WERI-Rb-1 (cell line): Measurements from ENCODE around the gene OASL.
"Not testable (repeated sequence)": the region's sequence is repeated elsewhere in the genome, so short reads cannot be mapped to it uniquely, and the experiment has no call there.

Experiments used
- DNase-seq: peaks from one replicate; pipeline ENCODE4 v3.0.0-alpha.2; 2020
- H3K27ac ChIP-seq: fragments of 250-450 bp; sonication (Bioruptor Pico); 2 replicates; pipeline ENCODE4 v1.5.1; 2020; ENCODE audit warnings: mild to moderate bottlenecking, moderate library complexity
- H3K27me3 ChIP-seq: fragments of 250-450 bp; sonication (Bioruptor Pico); 2 replicates; pipeline ENCODE4 v1.5.1; 2021; ENCODE audit warnings: mild to moderate bottlenecking, low read depth, moderate library complexity; ENCODE audit not compliant: insufficient read depth, severe bottlenecking
- H3K36me3 ChIP-seq: fragments of 250-450 bp; sonication (Bioruptor Pico); 2 replicates; pipeline ENCODE4 v1.5.1; 2020; ENCODE audit warnings: mild to moderate bottlenecking, moderate library complexity
- H3K4me3 ChIP-seq: 2 replicates; pipeline ENCODE4 v1.5.1; 2011; ENCODE audit warnings: low read depth, mild to moderate bottlenecking, control low read depth, low read length
- H3K9me3 ChIP-seq: fragments of 250-450 bp; sonication (Bioruptor Pico); 2 replicates; pipeline ENCODE4 v1.5.1; 2021; ENCODE audit warnings: mild to moderate bottlenecking, moderate library complexity; ENCODE audit not compliant: severe bottlenecking
- TF ChIP-seq, protein P1 (sequence below): IDR thresholded peaks from 2 replicates; pipeline ENCODE4 v1.5.1; 2011; ENCODE audit warnings: low read depth, mild to moderate bottlenecking, control low read depth, inconsistent platforms, low read length

Gene OASL

DNA sequence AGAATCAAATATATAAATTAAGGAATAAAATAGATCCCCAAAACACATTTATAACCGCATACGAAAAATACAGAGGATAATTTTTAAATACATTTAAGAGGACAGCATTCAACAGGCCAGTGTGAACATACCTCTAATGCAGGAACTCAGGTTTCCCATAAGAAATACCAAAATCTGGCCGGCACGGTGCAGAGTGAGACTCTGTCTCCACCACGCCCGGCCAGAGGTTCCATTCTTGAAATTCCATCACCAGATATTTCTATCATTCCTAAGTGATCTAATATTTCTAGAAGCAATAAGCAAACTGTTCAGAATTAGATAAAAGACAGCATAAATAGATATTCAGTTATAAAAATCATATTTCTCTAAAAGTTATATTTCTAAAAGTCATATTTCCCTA, 30.2 kb upstream of the OASL start:
- H3K4me3 ChIP-seq: no peak overlapping the region
- peaks cover 27% of the 10 kb centered on the region for H3K27me3 ChIP-seq
- TF ChIP-seq, protein P1, sequence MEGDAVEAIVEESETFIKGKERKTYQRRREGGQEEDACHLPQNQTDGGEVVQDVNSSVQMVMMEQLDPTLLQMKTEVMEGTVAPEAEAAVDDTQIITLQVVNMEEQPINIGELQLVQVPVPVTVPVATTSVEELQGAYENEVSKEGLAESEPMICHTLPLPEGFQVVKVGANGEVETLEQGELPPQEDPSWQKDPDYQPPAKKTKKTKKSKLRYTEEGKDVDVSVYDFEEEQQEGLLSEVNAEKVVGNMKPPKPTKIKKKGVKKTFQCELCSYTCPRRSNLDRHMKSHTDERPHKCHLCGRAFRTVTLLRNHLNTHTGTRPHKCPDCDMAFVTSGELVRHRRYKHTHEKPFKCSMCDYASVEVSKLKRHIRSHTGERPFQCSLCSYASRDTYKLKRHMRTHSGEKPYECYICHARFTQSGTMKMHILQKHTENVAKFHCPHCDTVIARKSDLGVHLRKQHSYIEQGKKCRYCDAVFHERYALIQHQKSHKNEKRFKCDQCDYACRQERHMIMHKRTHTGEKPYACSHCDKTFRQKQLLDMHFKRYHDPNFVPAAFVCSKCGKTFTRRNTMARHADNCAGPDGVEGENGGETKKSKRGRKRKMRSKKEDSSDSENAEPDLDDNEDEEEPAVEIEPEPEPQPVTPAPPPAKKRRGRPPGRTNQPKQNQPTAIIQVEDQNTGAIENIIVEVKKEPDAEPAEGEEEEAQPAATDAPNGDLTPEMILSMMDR: no peak
- no peaks in the 10 kb centered on the region for H3K36me3 ChIP-seq
- H3K27ac ChIP-seq: no peak overlapping the region
- no peak for DNase-seq
- peaks cover 20% of the 10 kb centered on the region for H3K9me3 ChIP-seq

DNA sequence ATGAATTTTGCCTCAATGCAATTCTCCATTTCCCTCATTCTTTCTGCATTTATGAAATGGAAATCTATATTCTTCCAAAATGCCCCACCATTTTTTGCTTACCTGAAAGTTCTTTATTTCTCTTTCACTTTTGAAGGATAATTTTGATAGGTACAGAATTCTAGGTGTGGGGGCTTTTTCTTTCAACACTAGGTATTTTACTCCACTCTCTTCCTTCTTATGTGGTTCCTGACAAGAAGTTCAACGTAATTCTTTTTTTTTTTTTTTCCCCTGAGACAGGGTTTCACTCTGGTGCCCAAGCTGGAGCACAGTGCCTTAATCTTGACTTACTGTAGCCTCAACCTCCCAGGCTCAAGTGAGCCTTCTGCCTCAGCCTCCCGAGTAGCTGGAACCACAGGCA, 26.3 kb upstream of the OASL start:
- TF ChIP-seq, protein P1: no peak
- peaks cover 23% of the 10 kb centered on the region for H3K27me3 ChIP-seq
- DNase-seq: no peak

GRCh38 chr12:121064586-121064985, 25.5 kb upstream of the OASL start:
- H3K27ac ChIP-seq, H3K9me3 ChIP-seq, DNase-seq, H3K4me3 ChIP-seq, H3K36me3 ChIP-seq: not testable (repeated sequence)
- peaks cover 28% of the 10 kb centered on the region for H3K27me3 ChIP-seq

More for the DNA sequence above, 26.3 kb upstream of the OASL start:
- H3K27ac ChIP-seq: no peak overlapping the region
- H3K9me3 ChIP-seq: peaks cover 2% of the 10 kb centered on the region
- H3K4me3 ChIP-seq: no peak overlapping the region
- no peaks in the 10 kb centered on the region for H3K36me3 ChIP-seq

DNA sequence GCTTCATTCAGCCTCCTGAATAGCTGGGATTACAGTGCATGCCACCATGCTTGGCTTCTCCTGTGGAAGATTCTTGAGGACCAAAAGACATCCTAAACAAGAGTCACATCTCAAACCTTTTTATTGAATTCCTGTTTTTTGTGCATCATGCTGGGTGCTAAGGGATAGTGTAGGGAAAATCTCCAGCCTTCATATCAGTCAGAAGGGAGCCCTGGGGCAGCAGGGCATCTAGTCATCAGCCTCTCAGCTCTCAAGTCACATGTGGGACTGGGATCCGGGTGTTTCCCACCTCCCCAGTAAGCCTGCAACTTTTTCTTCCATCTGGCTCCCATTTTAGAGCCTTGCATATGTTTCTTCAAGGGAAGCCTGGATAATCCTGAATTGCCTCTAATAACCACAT, 25.1 kb upstream of the OASL start:
- Histone ChIP-seq H3K9me3 (no peaks in the 10 kb centered on the region), H3K27ac (no peak overlapping the region), H3K27me3 (peaks cover 30% of the 10 kb centered on the region), H3K4me3 (no peak overlapping the region), H3K36me3 (no peaks in the 10 kb centered on the region)
- no peak for DNase-seq
- TF ChIP-seq, protein P1: no peak

DNA sequence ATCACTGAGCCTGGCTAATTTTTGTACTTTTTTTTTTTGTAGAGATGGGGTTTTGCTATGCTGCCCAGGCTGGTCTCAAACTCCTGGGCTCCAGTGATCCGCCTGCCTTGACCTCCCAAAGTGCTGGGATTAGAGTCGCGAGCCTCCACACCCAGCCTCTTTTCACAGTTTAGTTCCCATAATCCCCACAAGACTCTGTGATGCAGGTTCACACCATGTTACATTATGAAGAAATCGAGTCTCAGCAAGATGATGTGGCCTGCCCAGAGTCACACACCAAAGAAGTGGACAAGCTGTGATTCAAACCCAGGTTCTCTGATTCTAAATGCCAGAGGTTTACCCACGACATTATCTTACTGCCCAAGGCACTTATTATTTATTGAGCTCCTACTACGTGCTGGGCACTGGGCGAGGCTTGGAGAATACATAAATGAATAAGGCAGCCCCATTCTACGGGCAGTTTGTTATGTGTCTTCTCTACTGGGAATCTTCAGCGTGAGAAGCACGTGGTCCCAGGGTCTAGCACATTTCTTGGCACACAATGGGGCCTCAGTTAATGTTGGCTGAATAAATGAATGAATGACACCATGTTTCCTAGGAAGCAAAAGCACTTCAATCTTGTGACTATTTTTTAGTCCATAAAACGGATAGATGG, 23.5 kb upstream of the OASL start:
- DNase-seq: no peak
- H3K36me3 ChIP-seq: no peaks in the 10 kb centered on the region
- H3K4me3 ChIP-seq: no peak overlapping the region
- TF ChIP-seq, protein P1: no peak
- peaks cover 24% of the 10 kb centered on the region for H3K27me3 ChIP-seq
- no peak overlapping the region for H3K27ac ChIP-seq
- no peaks in the 10 kb centered on the region for H3K9me3 ChIP-seq

- H3K9me3 ChIP-seq: no peaks in the 10 kb centered on the region
- peaks cover 21% of the 10 kb centered on the region for H3K27me3 ChIP-seq
- no peak for DNase-seq
- TF ChIP-seq, protein P1: 0 out of 2 replicates have a peak, but pooled peaks have one; percentile 4
- H3K4me3 ChIP-seq: no peak overlapping the region
- no peaks in the 10 kb centered on the region for H3K36me3 ChIP-seq
- H3K27ac ChIP-seq: no peak overlapping the region
Observed at GRCh38 chr12:121061831-121062230, 22.8 kb upstream of the OASL start.
